ENCODE measurements around the gene TCEAL4.
"Not testable (repeated sequence)": the region's sequence is repeated elsewhere in the genome, so short reads cannot be mapped to it uniquely, and the experiment has no call there.

The TCEAL4 gene

DNA sequence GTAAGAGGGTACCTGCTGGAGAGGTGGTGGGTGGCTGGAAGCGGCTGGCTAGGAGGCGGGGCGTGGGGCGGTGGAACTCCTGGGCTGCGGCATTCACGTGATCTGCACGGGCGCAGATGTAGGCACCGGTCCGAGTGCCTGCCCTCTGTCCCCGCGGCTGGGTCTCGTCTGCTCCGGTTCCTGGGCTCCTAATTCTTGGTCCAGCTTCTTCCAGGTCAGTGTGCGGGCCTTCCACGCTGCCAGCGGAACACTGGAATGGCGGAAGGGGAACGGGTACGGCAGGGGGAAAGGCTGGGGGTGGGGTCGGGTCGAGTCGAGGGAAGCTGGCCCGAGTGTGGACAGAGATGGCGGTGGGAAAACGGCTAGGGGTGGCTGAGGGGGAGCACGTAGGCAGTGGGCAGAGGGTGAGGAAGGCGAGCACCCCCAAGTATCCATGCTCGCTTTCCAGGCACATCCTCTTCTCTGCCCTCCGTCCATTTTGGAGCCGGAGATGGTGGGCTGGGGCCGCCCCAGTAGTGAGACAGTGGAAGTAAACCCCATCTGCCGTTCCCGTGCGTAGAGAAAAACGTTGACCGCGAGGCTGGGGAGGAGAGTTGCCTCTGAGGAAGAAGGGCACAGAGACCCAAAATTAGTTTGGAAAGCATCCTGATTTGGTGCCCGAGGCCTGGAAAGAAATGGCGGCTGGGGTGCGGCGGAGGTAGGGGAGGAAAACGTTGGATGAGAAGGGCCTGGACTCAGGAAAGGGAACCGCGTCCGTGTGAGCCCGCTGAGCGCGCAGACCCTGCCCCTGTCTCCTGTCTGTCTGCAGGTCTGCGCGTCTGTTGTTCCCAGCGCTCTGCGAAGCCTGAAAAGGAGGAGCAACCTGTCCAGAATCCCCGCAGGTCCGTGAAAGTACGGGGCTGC, at the start of gene TCEAL4:
TCEAL4 (plus strand) TSS at position 105 of the 903 bp plus-strand sequence. CDS start 1,161 bp downstream, outside the sequence.
- peak; percentile 16 to 36 for DNase-seq

DNA sequence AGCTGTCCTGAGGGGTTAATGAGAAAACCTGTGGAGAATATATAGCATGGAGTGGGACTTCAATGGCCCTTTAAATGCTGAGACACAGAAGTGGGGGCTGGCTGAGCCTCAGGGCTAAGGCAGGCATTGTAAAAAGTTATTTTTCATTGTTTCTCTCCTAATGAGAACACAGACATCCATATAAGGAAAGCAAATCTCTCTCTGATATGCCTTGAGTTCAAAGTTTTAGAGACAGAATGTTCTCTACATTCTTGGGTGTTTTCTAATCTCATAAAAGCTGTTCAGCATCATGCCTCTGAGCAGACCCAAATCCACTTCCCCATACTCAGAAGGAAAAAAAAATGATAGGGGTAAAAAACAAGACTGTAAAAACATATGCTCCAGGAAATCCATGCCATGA, 49.2 kb upstream of the TCEAL4 start:
- DNase-seq = no peak

DNA sequence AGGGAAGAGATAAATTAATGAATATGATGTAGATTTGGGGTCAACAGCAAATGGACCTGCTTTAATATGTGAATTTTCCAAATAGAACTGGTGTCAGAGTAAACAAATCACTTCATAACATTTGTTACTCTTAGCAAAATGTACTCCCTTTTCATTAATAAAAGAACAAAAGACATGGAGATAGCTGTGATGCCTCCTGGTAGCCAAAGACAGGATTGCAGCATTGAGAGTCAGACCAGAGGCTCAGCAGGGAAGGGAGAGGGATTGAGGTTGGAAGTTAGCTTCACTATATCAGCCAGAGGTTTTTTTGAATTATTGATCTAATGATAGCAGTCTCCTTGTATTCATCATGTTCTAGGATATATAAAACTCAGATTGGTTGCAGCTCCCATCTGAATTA, 48.6 kb upstream of the TCEAL4 start:
- DNase-seq = no peak

DNA sequence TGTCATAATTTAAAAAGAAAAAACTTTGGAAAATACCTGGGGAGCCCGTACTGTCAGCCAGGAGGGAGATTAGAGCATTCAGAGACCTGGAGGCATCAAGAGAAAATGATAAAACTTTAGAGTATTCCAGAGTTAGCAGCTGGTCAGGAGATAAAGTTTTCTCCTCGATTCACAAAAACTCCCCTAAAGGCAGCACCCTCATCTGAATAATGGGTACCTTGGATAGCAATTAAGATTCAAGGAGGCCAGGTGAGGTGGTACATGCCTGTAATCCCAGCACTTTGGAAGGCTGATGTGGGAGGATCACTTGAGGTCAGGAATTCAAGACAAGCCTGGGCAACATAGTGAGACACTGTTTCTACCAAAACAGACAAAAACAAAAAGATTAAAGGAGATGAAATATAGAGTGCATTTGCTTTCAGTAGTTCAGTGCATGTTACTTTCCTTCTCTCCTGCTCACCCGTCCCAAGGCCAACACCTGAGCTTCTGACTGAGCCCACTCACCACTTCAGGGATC, 47.4 kb upstream of the TCEAL4 start:
- no peak for DNase-seq

DNA sequence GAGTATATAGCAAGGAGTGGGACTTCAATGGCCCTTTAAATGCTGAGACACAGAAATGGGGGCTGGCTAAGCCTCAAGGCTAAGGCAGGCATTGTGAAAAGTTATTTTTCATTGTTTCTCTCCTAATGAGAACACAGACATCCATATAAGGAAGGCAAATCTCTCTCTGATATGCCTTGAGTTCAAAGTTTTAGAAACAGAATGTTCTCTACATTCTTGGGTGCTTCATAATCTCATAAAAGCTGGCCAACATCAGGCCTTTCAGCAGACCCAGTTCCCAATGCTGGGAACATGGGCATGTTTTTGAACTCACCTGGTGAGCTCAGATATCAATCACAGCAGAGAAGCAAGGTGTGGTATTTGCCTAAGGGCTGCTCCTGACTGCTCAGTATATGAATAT, 46.6 kb upstream of the TCEAL4 start:
- DNase-seq = no peak

DNA sequence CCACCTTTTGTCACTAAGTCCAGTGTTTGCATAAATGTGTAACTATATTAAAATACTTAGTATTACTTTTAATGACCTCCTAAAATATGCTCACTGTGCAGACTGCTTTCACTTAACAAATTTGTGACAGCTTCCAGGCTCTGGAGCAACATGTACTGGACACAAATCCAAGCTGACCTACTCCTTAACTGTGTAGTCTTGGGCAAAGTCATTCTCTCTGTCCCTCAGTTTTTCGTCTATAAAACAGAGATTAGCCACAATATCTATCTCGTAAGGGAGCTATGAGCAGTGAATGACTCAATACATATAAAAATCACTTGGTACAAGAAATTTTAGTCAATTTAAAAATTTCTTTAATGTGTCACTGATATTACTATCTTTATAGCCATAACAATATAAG, 45.6 kb upstream of the TCEAL4 start:
- no peak for DNase-seq

DNA sequence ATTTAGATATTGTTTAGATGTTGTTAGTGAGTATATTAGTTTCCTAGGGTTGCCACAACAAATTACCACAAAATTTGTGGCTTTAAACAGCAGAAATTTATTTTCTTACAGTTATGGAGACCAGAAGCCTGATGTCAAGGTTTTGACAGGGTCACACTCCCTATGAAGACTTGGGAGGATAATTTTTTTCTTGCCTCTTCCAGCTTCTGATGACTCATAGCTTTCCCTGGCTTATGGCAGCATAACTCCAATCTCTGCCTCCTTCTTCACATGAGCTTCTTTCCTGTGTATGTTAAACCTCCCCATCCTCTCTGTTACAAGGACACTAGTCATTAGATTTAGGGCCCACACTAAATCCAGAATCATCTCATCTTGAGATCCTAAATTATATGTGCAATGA, 45.2 kb upstream of the TCEAL4 start:
- DNase-seq = no peak

DNA sequence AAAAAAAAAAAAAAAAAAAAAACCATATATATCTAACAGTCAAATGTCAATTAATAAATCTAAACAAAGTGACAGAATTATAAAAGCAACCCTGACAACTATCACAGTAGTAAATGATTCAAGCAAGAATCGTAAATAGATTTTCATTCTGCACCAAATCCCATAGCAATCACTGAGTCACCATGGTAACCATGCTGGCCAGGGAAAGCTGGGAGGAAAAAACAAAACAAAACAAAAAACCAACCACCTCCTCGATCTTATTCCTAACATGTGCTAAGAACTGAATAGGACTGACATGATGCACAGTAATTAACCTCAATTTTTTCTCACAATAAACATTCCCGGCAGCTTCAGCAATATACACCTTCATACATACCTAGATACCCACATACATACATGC, 35.4 kb upstream of the TCEAL4 start:
- DNase-seq = no peak

DNA sequence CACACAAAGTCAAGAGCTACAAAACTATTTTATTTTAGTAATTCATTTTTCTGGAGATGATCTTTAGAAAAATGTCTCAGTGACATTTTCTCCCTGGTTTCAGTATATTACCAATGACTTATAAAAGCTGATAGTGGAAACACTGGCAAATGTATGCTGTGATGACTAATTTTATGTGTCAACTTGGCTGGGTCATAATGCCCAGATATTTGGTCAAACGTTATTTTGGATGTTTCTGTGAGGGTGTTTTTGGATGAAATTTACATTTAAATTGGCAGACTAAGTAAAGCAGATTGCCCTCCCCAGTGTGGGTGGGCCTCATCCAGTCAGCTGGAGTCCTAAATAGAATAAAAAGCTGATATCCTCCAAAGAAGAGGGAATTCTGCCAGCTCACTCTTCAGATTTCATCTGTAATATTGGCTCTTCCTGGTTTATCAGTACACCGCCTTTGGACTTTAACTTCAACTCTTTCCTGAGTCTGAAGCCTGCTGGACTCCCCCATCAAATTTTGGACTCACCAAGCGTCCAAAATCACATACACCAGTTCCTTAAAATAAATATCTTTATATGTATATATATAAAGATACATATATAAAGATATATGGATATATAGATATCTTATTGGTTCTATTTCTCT, 34.8 kb upstream of the TCEAL4 start:
- no peak for DNase-seq

DNA sequence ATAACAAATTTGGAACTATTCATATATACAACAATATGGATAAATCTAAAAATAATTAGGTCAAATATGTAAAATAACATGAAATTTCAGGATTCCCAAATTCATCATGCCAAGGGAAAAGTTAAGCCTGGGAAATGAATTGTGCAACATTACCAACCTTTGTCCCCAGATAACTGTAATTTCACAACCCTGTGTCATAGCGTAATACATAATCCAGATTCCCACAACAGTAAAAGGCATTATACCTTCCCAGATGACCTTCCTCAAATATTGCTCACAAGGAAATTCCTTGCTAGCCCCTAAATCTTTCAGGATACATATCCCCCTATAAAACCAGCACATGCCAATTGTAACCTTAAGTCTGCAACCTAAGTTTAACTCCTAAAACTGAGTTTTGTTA, 33.1 kb upstream of the TCEAL4 start:
- DNase-seq = no peak

DNA sequence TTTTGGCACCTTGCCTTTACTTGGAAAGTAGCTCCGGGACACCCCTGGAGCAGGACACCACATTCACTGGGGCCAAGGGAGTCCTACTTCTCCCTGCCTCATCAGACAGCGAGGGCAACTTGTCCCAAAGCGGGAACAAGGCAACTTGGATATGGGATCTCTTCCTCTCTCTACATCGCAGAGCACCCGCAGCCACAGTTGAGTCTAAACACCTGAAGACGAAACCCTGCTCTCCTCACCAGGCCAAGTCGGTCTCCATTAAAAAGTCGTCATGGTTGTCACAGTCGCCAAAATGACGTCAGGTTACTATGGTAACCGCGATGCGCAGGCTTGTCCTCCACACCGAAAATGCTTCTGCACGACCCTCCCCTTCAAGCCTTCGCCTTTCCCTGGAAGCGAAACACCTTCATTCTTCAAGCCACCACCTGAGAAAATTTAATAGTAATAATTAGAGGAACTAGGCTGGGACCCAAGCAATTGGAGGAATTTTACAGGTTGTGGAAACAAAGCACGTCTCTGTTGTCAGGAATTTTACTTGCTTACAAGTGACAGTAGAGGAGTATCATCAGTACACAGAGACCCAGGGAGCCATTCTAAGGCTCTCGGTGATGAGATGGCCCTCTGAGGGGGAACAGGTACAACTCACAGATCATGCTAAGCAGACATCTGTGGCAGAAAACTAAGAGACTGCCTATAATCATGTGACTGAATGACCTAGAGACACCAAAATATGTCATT, 30.5 kb upstream of the TCEAL4 start:
- DNase-seq = peak; percentile 68 to 75

DNA sequence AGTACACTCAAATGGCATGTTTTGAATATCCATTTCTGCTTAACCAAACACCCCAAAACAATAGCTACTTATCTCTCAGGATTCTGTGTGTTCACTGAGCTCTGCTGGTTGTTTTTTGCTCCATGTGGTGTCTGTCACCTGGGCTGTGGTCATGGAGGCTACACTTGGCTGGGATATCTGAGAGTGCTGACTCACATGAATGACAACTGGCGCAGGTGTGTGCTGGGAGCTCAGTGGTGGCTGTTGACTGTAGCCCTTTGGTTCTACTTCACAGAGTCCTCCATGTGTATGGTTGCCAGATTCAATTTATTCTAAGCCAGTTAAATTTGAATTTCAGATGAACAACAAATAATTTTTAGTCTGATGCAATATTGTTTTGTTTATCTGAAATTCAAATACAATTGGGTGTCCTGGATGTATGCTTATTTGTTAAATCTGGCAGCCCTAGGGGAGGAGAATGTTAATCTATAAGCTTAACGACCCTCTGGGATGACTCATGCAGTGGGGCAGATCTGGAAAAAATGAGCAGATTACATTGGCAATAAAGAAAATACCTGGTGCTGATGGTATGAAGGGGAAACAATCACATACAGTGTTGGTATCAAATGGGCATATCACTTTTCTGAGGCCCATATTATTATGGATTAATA, 28.2 kb upstream of the TCEAL4 start:
- no peak for DNase-seq

DNA sequence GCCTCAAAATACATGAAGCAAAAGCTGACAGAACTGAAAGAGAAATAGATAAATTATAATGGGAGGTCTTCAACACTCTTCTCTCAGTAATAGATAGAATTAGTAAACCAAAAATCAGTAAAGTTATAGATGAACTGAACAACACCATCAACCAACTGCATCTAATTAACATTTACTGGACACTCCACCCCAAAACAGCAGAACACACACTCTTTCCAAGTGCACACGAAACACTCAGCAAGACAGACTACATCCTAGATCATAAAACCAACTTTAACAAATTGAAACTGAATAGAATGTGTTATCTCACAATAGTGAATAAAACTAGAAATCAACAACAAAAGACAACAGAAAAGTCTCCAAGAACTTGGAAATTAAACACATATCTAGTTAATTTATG, 25.1 kb upstream of the TCEAL4 start:
- DNase-seq = no peak

DNA sequence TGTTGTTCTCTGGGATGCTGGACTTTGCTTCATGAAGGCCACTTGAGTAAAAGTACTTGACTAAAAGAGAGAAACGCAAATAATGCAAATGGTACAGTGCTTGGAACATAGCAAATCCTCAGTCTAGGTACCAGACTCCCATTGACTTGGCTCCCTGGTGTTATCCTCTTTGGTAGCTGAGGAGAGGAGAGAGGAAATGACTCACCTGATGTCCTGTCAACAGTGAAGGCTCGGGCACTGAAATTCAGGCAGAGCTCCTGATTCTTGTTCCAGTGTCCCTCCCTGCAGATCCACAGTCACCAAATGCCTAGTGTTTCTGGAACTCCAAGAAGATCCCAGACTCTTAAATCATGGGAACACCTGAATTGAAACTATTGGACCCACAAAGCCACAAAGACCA, 22.5 kb upstream of the TCEAL4 start:
- DNase-seq = no peak

DNA sequence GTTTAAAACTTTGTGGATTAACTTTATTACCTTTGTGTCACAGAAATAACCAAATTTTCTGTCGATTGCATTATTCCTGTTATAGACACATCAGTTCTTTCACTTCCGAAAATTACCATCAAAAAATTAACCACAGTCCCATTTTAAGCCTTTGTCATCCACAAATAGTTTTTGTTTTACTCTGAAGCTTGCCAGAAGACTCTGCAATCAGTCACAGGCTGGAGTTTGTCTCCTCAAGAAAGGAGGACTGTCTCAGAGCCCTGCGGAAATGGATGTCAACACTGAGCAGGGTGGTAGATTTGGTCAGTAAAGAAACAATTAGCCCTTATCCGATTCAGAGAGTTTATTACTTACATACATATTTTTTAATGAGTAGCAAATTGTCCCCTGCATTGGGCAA, 20.1 kb upstream of the TCEAL4 start:
- DNase-seq = no peak

DNA sequence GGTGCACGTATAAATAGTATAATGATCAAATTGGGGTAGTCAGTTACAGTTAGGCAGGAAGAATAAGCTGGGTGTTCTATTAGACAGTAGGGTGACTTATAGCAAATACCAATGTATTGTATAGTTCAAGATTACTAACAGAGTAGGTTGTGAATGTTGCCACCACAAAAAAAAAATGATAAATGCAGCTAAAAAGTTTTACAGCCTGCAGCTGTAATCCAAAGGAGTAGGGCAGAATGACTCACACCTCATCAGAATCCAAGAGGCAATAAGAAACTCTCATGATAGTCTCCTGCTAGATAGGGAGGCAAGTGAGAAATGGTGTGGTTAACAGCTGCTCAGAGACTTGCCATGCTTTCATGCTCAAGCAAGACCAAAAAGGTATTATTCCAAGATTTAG, 19.6 kb upstream of the TCEAL4 start:
- DNase-seq = no peak

DNA sequence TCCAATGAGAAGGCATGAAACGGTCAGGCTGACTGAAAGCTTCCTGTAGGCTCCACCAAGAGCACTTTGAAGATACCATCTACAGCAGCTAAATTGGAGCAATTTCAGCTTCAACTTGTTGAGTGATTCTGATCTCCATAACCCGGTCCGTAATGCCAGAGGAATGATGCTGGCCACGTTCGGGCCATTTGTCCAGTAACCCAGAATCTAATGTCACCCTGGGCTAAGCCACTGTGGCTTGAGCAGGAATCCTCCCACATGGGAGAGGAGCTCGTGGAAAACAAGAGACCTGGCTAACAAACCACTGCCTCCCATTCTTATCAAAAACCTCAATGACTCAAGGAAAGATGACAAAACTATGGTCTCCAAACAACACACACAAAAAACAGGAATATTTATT, 14.2 kb upstream of the TCEAL4 start:
- DNase-seq = no peak

DNA sequence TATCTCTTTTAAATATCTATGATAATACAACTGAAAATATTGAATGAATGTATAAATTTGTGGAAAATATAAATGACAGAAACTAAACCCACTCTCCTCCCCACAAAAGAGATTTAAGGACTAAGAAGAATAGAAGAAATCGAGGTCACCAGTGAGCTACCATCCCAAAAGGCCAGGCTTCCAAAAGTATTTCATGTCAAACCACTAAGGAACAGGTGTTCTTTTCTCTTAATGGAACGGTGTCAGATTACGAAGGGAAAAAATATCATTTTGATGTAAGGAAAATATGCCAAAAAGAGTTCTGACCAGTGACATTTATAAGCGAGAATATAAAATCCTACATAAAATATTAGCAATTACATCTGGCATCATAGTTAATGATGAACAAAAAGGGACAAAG, 13.6 kb upstream of the TCEAL4 start:
- DNase-seq = no peak

DNA sequence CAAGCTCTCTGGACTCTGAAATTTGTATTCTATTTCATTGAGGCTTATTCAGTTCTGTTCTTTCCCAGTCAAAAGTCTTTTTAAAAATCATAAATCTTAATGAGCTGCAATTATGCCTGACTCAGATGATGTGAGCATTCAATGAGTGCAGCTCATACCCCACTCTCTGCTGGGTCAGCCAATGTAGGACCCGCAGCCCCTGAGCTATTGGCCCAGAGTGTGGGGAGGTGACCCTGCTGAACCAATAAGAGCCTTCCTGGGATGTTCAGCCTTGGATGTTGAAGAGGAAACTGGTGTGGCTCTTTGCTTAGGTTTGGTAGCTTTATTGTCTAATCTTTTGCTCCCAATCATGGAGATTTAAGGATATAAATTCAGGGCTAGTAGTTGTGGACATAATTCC, 12.1 kb upstream of the TCEAL4 start:
- no peak for DNase-seq

DNA sequence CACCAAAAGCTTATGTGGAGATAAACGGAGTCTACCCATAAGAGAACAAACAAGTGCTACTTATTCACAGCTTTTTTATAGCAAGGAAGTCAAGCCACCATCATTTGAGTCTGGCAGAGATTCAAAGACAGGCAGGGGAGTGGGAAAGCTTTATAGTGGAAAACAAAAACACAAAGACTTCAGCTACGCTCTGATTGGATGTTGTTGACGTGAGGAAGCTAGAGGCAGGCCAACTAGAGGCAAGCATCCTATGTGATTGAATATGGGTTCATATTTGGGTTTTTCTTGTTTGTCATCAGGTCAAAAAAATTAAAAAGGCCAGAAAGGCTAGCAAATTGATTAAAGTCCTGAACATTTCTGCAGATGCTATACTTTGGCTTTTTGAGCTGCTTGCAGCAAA, 719 bp upstream of the TCEAL4 start:
- DNase-seq = no peak

DNA sequence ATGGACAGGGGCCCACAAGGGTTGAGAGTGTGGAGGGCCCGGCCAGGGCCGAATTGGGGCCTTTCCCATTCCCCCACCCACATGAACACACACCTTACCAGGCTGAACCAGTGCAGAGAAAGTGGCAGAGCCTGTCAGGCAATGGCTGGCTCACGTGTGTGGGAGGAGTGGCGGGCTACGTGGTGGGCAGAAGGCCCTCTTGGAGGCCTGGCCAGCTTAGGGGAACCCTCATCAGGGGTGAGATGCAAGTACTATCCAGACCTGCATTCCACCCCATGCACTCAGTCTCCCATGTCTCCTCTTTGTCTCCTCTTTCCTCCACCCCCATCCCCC, 965 bp downstream of the TCEAL4 start:
- DNase-seq = no peak

DNA sequence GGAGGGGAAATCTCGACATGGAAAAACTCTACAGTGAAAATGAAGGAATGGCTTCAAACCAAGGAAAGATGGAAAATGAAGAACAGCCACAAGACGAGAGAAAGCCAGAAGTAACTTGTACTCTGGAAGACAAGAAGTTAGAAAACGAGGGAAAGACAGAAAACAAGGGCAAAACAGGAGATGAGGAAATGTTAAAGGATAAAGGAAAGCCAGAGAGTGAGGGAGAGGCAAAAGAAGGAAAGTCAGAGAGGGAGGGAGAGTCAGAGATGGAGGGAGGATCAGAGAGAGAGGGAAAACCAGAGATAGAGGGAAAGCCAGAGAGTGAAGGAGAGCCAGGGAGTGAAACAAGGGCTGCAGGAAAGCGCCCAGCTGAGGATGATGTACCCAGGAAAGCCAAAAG, 1.3 kb downstream of the TCEAL4 start:
- no peak for DNase-seq

DNA sequence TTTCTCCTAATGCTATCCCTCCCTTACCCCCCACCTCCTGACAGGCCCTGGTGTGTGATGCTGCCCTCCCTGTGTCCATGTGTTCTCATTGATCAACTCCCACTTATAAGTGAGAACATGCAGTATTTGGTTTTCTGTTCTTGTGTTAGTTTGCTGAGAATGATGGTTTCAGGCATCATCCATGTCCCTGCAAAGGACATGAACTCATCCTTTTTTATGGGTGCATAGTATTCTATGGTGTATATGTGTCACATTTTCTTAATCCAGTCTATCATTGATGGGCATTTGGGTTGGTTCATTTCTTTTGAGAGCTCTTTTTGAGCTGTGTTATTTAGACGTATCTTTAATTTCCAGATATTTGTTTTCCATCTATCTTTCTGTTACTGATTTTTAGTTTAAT, 7.0 kb downstream of the TCEAL4 start:
- DNase-seq = not testable (repeated sequence)
